Gastroesophageal sphincter (tissue), 4 donors: ENCODE results near the gene PEX3. TPM values are rescaled to one million over a fixed set of nuclear protein-coding genes. Genes with fewer than 3 reads are reported as not detected.

Experiments used
- ATAC-seq: fragments of 150-250 bp; one replicate; pipeline ENCODE4 v1.9.1; 2016; ENCODE audit warnings: mild to moderate bottlenecking, moderate library complexity
- H3K27ac ChIP-seq, 4 donors: fragments of 200-600 bp; sonication (generic) in 3 of 4; 1 replicate in 3 of 4; 2 replicates in 1 of 4; pipeline ENCODE4 v1.5.1; 2016 to 2019
- H3K27me3 ChIP-seq: fragments of 200-600 bp; sonication (generic); one replicate; pipeline ENCODE4 v1.5.1; 2019
- H3K36me3 ChIP-seq, 2 donors: fragments of 200-600 bp; sonication (generic); one replicate each; pipeline ENCODE4 v1.5.1; 2019; ENCODE audit warnings: control low read depth in 1 of 2
- H3K4me1 ChIP-seq, 3 donors: fragments of 200-600 bp; sonication (generic); 1 replicate in 2 of 3; 2 replicates in 1 of 3; pipeline ENCODE4 v1.5.1; 2016 to 2019; ENCODE audit warnings: control low read depth in 2 of 3
- H3K4me3 ChIP-seq, 2 donors: fragments of 200-600 bp; sonication (generic); one replicate each; pipeline ENCODE4 v1.5.1; 2019; ENCODE audit warnings: mild to moderate bottlenecking in 1 of 2, moderate library complexity in 1 of 2
- H3K9me3 ChIP-seq, 3 donors: fragments of 200-600 bp; sonication (generic); one replicate each; pipeline ENCODE4 v1.5.1; 2017 to 2019; ENCODE audit warnings: control low read depth in 2 of 3
- CTCF ChIP-seq, 4 experiments: fragments of 200-600 bp in 2 of 4; fragments of 450-650 bp in 2 of 4; sonication (generic) in 1 of 4; IDR thresholded peaks; one replicate each; pipeline ENCODE4 v1.5.1; 2017 to 2019; ENCODE audit warnings: antibody characterized with exemption in 4 of 4, mild to moderate bottlenecking in 2 of 4, moderate library complexity in 2 of 4
- EP300 ChIP-seq: sonication (generic); formaldehyde crosslinking; IDR thresholded peaks from one replicate; pipeline ENCODE4 v1.6.1; 2017; ENCODE audit warnings: antibody characterized with exemption, mild to moderate bottlenecking
- POLR2A ChIP-seq, 2 donors: fragments of 450-650 bp; IDR thresholded peaks; one replicate each; pipeline ENCODE4 v1.6.1; 2017; ENCODE audit warnings: antibody characterized with exemption in 2 of 2, mild to moderate bottlenecking in 2 of 2, moderate library complexity in 1 of 2
- POLR2AphosphoS5 ChIP-seq: sonication (generic); formaldehyde crosslinking; IDR thresholded peaks from one replicate; pipeline ENCODE4 v1.6.1; 2017; ENCODE audit warnings: antibody characterized with exemption
- WGBS, 2 donors: methylation state at CpG; one replicate each; pipeline ENCODE4 v1.1.5; 2018; ENCODE audit warnings: low coverage in 1 of 2; 5-methylcytosine and 5-hydroxymethylcytosine counted together
- small RNA-seq, 4 donors: library from RNA; depleted of rRNA; stranded (forward); fragments of <200 nt; gene quantifications; one replicate each; pipeline ENCODE3, GENCODE V24; 2016
- total RNA-seq, 4 donors: library from RNA; depleted of rRNA; stranded (reverse); fragments of >200 nt; gene quantifications; one replicate each; pipeline ENCODE4 v1.1.0, GENCODE V29; 2016

The PEX3 gene
- total RNA-seq, 4 donors from 2014 or later: 12.5 to 20.4 (median 16.6) TPM

- H3K4me1 ChIP-seq: peaks cover 0 to 17% (median 6%) of the 10 kb centered on the region in 3 donors
- H3K4me3 ChIP-seq: no peak overlapping the region
- TF ChIP-seq POLR2AphosphoS5: no peak
- TF ChIP-seq POLR2A (IDR thresholded peaks at IDR 0.05): no peak
- no peak for TF ChIP-seq EP300
- no peak for TF ChIP-seq CTCF (IDR thresholded peaks at IDR 0.05)
- H3K27ac ChIP-seq: no peak overlapping the region
- ATAC-seq: no peak
- H3K9me3 ChIP-seq: no peaks in the 10 kb centered on the region
- 60 to 83% methylated on average over 2 to 3 of the region's 3 CpGs for WGBS, 2 donors
- H3K27me3 ChIP-seq: no peaks in the 10 kb centered on the region
- no peaks in the 10 kb centered on the region for H3K36me3 ChIP-seq
These were observed 89.6 kb downstream of the PEX3 start for GRCh38 chr6:143540192-143540591.

Small RNAs within 50 kb of the gene (small RNA-seq; reads per million reads assigned to genes)
- 0 to 0.82 (median 0.11) reads per million in 4 donors for gene RNA5SP221

Other genes with a start within 250 kb of the PEX3 start
- gene ADAT2, start 110 bp upstream of the PEX3 start, total RNA-seq: 1 to 10 TPM; 2.7 to 7.8 (median 3.7) TPM
- 10 to 100 TPM; 19.4 to 28.4 (median 23.9) TPM for gene FUCA2, start 60.9 kb downstream of the PEX3 start, total RNA-seq
- 100 to 1,000 TPM in 1 of 4 donors, 10 to 100 TPM in 3; 61.3 to 122 (median 86.0) TPM for gene PHACTR2, start 227.2 kb downstream of the PEX3 start, total RNA-seq